Astrocyte (in vitro differentiated cells and primary cell): Measurements from ENCODE around the gene DLX2.

Experiments used
- CTCF ChIP-seq: IDR thresholded peaks from 2 replicates; pipeline ENCODE4 v1.5.1; 2011; ENCODE audit warnings: low read depth, mild to moderate bottlenecking, inconsistent platforms, low read length, moderate library complexity; ENCODE audit not compliant: insufficient read depth
- EZH2 ChIP-seq: IDR thresholded peaks from 2 replicates; pipeline ENCODE4 v1.6.1; 2012; ENCODE audit warnings: mild to moderate bottlenecking, low read length, inconsistent platforms; ENCODE audit not compliant: insufficient read depth

DNA sequence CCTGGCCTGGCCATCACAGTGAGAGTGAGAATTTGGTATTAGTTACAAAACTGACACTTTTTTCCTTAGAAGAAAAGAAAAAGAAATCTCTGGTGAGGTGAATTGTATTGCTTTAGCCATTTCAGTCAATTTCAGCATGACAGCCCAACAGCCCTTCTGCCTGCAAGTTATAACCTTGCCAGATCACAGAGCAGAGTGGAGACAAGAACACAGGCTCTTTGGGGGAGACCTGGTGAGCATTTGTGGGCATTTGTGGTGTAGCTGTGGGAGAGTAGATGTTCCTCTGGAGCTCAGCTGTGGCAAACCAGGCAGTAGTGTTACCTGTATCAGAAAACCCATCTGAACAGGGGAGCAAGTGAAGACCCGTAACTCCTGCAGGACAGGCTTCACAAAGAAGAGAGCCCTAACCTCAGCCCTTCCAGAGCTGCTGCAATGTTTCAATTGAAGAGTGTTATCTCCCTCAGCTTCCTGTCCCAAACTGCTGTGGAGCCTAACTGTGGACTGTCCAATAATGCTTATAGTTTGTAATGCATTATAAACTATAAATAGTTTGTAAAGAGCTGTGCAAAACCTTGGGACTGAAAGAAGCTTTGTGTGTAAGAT lies 40.2 kb downstream of the DLX2 start:
- TF ChIP-seq CTCF (no peak), EZH2 (no peak)
